ENCODE results near the gene ZNF276. TPM values are rescaled to one million over a fixed set of nuclear protein-coding genes. Genes with fewer than 3 reads are reported as not detected.

The ZNF276 gene
- total and polyA plus RNA-seq, 2 donors (not counting 1 experiment from before 2014, with no cell fraction given) = 6.2 to 12.7 TPM

- H3K27ac ChIP-seq (ENCODE audit: insufficient read depth, low read length) = peak within 1 kb of the TSS; percentile 75
- no peaks in the 10 kb centered on the region for H3K9me3 ChIP-seq (ENCODE audit: control insufficient read depth, insufficient read depth, low read depth, low read length)
- peak within 1 kb of the TSS; percentile 85 for H3K9ac ChIP-seq (ENCODE audit: insufficient read depth, low read length)
- no peaks in the 10 kb centered on the region for H3K79me2 ChIP-seq (ENCODE audit: control insufficient read depth, insufficient read depth, low read length)
- peak within 1 kb of the TSS; percentile 73 for H2AFZ ChIP-seq (ENCODE audit: low read length)
- no peaks in the 10 kb centered on the region for H3K36me3 ChIP-seq (ENCODE audit: control insufficient read depth, insufficient read depth, low read length)
- peak within 1 kb of the TSS; percentile 53 to 75 (median 64) for H3K4me3 ChIP-seq (replicated peaks in 1 of 4; ENCODE audit: control extremely low read depth in 1 of 4, insufficient read depth in 1 of 4, low read depth in 3 of 4, low read length in 4 of 4)
- H3K4me1 ChIP-seq (ENCODE audit: control insufficient read depth, extremely low read depth, insufficient read depth, low read length) = peaks cover 9% of the 10 kb centered on the region
- peak within 1 kb of the TSS; percentile 86 for H3K4me2 ChIP-seq (ENCODE audit: extremely low read depth, insufficient read depth, low read length)
- peak; percentile 64 to 72 for DNase-seq (ENCODE audit: low read depth in 2 of 2)
- TF ChIP-seq CTCF (conservative IDR thresholded peaks at IDR 0.05 in 1 of 2, IDR thresholded peaks at IDR 0.05 in 1 of 2; ENCODE audit: low read depth in 1 of 2, low read length in 2 of 2) (no peak), EZH2 (IDR thresholded peaks at IDR 0.05; ENCODE audit: low read length, missing control alignments) (no peak)
- H4K20me1 ChIP-seq (ENCODE audit: control insufficient read depth, extremely low read depth, insufficient read depth, low read length) = no peaks in the 10 kb centered on the region
- no peaks in the 10 kb centered on the region for H3K27me3 ChIP-seq (ENCODE audit: control insufficient read depth, insufficient read depth, low read length)
These were observed 19.6 kb upstream of the ZNF276 start, which contains the start of gene SPATA2L for GRCh38 chr16:89701425-89702406. Gene SPATA2L (minus strand): TSS chr16:89701705. CDS start chr16:89701232, 473 bp downstream.

DNA sequence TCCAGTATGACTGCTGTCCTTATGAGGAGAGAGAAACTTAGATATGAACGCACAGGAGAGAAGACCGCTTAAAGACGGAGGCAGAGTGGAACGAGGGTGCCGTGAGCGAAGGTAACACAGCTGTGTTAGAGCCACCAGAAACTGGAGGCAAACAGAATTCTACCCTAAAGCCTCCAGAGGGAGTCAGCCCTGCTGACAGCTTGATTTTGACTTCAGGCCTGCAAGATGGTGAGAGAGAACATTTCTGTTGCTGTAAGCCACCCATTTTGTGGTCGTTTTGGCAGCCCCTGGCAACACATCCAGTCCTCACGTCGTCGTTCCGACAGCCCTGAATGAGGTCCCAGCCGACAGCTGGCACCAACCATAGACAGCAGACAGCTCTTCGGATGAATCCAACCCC lies 17.1 kb upstream of the ZNF276 start:
- no peak for DNase-seq (ENCODE audit: low read depth in 2 of 2)

More for the DNA sequence above, 17.1 kb upstream of the ZNF276 start:
- no peak overlapping the region for H3K9ac ChIP-seq (ENCODE audit: insufficient read depth, low read length)
- H4K20me1 ChIP-seq (ENCODE audit: control insufficient read depth, extremely low read depth, insufficient read depth, low read length) = no peaks in the 10 kb centered on the region
- TF ChIP-seq EZH2 (IDR thresholded peaks at IDR 0.05; ENCODE audit: low read length, missing control alignments) (no peak), CTCF (conservative IDR thresholded peaks at IDR 0.05 in 1 of 2, IDR thresholded peaks at IDR 0.05 in 1 of 2; ENCODE audit: low read depth in 1 of 2, low read length in 2 of 2) (peak in 1 of 2 donors; percentile 16)
- no peaks in the 10 kb centered on the region for H3K27me3 ChIP-seq (ENCODE audit: control insufficient read depth, insufficient read depth, low read length)
- peaks cover 9% of the 10 kb centered on the region for H3K4me1 ChIP-seq (ENCODE audit: control insufficient read depth, extremely low read depth, insufficient read depth, low read length)
- no peak overlapping the region for H3K4me3 ChIP-seq (replicated peaks in 1 of 4; ENCODE audit: control extremely low read depth in 1 of 4, insufficient read depth in 1 of 4, low read depth in 3 of 4, low read length in 4 of 4)
- no peak overlapping the region for H3K27ac ChIP-seq (ENCODE audit: insufficient read depth, low read length)
- no peaks in the 10 kb centered on the region for H3K9me3 ChIP-seq (ENCODE audit: control insufficient read depth, insufficient read depth, low read depth, low read length)
- H3K79me2 ChIP-seq (ENCODE audit: control insufficient read depth, insufficient read depth, low read length) = no peaks in the 10 kb centered on the region
- no peak overlapping the region for H2AFZ ChIP-seq (ENCODE audit: low read length)
- no peaks in the 10 kb centered on the region for H3K36me3 ChIP-seq (ENCODE audit: control insufficient read depth, insufficient read depth, low read length)
- no peak overlapping the region for H3K4me2 ChIP-seq (ENCODE audit: extremely low read depth, insufficient read depth, low read length)
